GM18868 (cell line): Measurements from ENCODE around the gene SFXN2.
A peak's percentile ranks its signal among the peaks of the same experiment; 100 is the strongest.
"Not testable (repeated sequence)": the region's sequence is repeated elsewhere in the genome, so short reads cannot be mapped to it uniquely, and the experiment has no call there.

Source experiments
- ATAC-seq: cut with Tn5 transposase; IDR thresholded peaks from one replicate; pipeline ENCODE4 v1.9.1; 2021; ENCODE audit warnings: mild to moderate bottlenecking, moderate library complexity; ENCODE audit not compliant: unreplicated experiment

The SFXN2 gene

GRCh38 chr10:102716900-102717565 is 2.6 kb downstream of the SFXN2 start:
- ATAC-seq = not testable (repeated sequence)

DNA sequence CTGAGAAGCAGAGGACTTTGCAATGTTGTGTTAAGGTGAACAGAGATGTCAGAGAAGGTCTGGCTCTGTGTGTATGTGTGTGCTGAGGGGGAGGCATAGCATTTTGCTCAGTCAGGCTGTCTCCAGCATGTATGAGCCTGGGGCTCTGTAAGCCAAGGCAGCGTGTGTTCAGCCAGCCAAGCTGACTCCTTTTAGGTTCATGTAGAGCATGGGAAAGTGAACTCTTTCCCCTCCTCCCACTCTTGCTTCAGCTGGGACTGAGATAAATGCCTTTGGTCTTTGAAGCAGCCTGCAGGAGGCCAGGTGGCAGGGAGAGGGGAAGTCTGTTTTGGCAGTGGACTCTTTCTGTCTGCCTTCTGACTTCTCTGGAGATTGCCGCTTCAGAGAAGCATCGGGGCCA is 3.8 kb downstream of the SFXN2 start:
- ATAC-seq = no peak

GRCh38 chr10:102720337-102720736 is 5.9 kb downstream of the SFXN2 start:
- no peak for ATAC-seq

- ATAC-seq = no peak
Observed at GRCh38 chr10:102720775-102721301, 6.4 kb downstream of the SFXN2 start.

GRCh38 chr10:102721954-102722353 is 7.5 kb downstream of the SFXN2 start:
- no peak for ATAC-seq

- no peak for ATAC-seq
Observed at GRCh38 chr10:102723989-102724388, 9.6 kb downstream of the SFXN2 start.

GRCh38 chr10:102726274-102726673 is 11.8 kb downstream of the SFXN2 start:
- ATAC-seq = no peak

DNA sequence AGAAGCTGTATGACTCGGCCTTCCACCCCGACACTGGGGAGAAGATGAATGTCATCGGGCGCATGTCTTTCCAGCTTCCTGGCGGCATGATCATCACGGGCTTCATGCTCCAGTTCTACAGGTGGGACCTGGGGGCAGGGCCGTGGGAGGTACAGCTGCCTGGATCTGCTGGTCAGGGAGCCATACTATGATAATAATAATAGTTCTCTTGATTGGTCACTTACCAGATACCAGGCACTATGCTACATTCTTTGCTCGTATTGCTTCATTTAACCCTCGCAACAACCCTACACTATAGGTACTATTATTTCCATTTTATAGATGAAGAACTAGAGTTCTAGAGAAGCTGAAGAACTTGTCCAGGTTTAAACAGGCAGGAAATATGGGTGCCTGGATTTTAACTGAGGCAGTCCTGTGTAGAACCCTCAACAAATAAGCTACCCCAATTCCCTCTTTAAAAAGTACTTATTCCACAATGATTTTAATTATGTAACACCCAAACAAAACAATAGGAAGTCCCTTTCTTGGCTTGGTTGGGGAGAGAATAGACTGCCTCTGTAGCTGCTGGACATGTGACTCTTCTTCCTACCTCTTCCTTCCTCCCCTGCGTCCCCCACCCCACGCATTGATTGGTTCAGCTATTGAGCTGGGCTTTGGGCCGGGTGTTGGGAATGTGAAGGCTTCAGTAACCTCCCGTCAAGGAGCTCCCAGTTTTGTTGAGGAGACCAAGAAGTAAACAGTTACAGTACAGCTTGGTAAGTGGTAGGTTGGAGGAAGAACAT is 12.8 kb downstream of the SFXN2 start:
- ATAC-seq = no peak

DNA sequence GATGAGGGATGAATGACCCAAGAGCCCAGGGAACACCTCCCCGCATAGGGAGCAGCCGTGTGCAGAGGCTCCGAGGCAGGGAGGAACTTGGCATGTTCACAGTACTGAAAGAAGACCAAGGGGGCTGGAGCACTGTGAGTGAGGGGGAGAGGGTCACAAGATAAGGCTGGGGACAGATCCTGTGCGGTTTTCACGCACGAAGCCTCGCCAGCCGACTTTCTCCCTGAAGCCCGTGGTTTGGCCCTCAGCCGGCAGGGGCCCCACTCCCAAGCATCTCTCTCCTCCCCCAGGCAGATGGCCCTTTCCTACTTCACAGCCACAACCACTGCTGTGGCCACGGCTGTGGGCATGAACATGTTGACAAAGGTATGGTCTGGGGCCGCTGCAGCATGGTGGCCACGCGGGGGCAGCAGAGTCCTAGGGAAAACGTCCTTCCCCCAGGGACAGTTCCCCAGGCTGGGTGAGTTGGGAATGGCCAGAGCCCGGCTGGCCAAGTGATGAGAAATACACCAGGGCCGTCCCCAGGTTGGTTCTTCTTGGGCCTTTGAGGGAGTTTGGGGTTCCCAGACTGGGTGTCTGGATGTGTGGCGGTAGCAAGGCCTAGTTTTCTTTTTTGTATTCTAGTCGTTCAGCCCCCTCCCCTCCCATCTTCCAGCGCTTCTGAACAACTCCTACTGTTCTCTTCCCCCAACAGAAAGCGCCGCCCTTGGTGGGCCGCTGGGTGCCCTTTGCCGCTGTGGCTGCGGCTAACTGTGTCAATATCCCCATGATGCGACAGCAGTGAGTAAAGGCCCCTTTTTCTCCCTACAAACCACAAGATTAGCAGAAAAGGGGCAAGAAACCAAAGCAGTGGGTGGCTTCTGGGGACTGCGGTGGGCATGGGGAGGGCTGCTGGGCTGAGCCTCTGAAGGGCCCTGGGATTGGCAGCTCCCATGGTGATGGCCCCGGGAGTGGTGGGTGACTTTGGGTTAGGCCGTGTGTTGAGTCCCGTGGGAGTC is 14.9 kb downstream of the SFXN2 start:
- no peak for ATAC-seq

DNA sequence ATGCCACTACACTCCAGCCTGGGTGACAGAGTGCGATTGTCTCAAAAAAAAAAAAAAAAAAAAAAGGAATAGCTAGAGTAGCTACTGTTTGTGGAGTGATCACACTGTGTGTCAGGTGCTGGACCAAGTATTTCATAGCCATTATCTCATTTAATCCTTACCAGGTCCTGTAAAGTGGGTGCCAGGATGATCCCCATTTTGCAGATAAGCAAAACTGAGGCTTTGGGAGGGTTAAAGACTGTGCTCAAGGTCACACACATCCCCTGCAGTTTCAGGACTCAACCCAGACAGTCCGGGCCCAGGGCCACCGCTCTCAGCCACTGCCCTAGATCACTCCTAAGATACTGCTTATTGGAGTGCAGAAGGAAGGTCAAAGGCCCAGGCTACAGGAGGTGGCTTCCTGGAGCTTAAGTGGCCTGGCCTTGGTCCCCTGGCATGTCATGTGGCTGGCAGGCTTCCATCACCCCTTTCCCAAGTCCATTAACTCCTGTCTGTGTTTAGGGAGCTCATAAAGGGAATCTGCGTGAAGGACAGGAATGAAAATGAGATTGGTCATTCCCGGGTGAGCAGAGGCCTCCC is 16.9 kb downstream of the SFXN2 start:
- ATAC-seq = no peak

GRCh38 chr10:102732661-102733060 is 18.2 kb downstream of the SFXN2 start:
- no peak for ATAC-seq

DNA sequence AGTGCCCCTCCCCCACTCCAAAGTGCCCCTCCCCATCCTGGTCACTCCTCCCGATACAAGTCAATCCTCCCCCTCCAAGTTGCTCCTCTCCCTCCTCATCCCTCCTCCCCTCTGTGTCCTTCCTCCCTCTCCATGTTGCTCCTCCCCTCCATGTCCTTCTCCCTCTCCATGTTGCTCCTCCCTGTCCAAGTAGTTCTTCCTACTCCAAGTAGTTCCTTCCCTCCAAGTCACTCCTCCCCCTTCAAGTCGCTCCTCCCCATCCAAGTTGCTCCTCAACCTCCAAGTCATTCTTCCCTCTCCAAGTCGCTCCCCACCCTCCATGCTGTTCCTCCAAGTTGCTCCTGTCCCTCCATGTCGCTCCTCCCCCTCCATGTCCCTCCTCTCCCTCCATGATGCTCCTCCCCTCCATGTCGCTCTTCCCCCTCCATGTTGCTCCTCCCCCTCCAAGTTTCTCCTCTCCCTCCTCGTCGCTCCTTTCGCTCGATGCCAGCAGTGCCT is 20.7 kb downstream of the SFXN2 start:
- no peak for ATAC-seq

GRCh38 chr10:102738692-102739121 is 24.3 kb downstream of the SFXN2 start:
- ATAC-seq = no peak

GRCh38 chr10:102740229-102740628 is 25.8 kb downstream of the SFXN2 start:
- ATAC-seq = no peak

DNA sequence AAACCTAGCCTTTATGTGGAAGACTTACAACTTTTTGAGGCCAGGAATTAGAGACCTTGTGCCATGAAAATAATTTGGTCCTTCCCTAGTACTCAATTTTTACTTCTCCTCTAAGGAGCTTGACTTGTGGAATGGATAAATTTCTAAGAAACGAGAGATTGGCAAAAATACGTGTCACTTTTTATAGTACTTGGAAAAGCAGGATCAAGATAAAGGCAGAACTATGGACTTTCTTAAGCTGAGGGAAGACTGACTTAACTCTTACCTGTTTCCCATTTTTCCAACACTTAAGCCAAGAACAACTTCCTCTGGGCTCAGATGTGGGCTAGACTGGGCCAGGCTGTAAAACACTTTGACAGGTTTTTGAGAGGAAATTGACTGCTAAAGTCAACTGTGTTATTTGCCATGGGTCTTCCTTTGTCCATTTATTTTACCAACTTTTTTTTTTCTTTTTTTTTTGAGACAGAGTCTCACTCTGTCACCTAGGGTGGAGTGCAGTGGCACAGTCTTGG is 27.3 kb downstream of the SFXN2 start:
- ATAC-seq = no peak

DNA sequence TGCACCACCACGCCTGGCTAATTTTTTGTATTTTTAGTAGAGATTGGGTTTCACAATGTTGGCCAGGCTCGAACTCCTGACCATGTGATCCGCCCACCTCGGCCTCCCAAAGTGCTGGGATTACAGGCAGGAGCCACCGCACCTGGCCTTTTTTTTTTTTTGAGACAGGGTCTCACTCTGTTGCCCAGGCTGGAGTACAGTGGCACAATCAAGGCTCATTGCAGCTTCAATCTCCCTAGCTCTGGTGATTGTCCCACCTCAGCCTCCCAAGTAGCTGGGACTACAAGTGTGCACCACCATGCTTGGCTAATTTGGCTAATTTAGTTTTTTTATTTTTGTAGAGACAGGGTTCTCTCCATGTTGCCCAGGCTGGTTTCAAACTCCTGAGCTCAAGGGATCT is 27.9 kb downstream of the SFXN2 start:
- not testable (repeated sequence) for ATAC-seq

DNA sequence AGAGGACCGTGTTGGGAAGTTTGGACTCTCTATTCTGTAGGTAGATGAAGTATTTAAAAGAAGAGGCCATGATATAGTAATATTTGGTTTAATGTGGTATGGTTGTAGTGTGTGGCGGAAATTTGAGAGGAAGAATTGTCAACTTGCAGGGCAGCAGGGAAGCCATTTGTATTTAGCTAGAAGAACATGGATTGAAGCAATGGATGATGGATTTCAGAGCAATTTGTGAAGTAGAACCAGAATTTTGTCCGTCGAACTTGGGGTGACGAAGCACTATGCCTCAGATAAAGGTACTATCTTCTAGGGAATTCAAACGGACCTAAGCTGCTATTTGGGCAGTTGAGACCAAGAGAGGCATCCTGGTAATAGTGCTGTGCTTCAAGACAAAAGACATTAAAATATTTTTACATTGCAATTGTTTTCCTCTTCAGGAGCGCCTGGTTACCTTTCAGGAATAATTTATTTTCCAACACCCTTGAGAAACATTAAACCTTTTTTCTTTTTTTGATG is 28.7 kb downstream of the SFXN2 start:
- ATAC-seq = no peak

DNA sequence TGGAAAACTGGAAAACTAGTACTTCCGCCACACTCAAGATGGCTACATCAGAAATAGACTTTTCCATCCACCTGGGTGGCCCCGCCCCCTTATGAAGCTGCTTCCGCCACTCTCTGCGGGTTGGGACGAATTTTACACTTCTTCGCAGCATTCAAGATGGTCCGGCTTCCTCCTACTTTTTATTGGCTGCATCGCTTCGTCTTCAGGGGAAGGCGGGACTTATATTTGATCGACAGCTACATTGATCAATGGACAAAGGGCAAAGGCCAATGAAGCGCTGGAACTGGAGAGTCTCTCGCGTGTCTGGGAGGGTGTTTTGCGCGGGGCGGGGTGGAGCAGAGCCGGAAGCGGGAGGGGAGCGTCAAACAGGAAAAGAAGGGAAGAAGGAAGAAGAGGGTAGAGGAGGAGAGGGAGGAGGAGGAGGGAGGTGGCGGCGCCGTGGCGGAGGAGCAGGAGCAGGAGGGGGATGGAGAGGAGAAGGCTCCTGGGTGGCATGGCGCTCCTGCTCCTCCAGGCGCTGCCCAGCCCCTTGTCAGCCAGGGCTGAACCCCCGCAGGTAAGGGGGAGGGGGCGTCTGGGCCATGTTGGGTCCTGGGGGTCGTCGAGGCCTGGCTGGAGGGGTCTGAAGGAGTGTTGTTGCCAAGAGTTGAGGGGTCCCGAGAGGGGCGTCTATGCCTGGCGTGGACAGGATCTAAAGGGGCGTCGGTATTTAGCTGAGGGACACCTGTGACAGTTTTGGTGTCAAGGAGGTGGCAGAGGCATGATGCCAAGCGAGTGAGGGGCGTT is 29.3 kb downstream of the SFXN2 start, which contains the start of gene WBP1L:
WBP1L (plus strand) TSS at position 361 of the 786 bp plus-strand sequence; CDS start at position 467, 106 bp downstream.
- peak; percentile 97 for ATAC-seq
